ENCODE data around the gene DCAF4.

DNA sequence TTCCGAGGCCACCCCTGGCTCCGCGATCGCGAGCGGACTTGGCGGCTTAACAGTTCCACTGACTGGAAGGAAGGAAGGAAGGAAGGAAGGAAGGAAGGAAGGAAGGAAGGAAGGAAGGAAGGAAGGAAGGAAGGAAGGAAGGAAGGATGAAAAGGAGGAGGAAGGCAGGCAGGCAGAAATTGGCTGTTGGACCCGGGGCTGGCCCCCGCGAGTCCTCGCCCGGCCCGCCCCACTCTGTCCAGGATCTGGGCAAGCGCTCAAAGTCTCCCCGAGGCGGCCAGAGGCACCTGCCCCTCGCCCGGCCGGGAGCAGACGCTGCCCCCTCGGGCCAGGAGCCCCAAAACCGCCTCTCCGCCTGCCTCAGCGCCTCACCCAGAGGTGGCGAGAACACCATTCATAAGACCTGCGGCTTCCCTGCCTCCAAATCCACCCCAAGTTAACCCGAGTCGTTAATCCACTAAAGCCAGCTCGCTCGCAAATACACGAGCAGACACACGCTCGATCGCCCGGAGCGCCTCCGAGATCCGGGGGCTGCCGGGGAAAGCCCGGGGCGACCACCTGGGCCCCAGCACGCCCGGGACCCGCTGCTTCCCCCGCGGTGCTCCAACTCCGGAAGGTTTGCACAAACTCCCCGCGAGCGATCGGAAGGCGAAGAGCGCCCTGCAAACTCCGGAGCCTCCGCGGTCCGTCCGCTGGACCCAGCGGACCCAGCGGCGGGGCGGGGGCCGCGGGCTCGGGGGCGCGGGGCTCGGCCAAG is 33.2 kb upstream of the DCAF4 start:
- TF ChIP-seq, protein P1, sequence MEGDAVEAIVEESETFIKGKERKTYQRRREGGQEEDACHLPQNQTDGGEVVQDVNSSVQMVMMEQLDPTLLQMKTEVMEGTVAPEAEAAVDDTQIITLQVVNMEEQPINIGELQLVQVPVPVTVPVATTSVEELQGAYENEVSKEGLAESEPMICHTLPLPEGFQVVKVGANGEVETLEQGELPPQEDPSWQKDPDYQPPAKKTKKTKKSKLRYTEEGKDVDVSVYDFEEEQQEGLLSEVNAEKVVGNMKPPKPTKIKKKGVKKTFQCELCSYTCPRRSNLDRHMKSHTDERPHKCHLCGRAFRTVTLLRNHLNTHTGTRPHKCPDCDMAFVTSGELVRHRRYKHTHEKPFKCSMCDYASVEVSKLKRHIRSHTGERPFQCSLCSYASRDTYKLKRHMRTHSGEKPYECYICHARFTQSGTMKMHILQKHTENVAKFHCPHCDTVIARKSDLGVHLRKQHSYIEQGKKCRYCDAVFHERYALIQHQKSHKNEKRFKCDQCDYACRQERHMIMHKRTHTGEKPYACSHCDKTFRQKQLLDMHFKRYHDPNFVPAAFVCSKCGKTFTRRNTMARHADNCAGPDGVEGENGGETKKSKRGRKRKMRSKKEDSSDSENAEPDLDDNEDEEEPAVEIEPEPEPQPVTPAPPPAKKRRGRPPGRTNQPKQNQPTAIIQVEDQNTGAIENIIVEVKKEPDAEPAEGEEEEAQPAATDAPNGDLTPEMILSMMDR (conservative IDR thresholded peaks at IDR 0.05; ENCODE audit: low read depth, low read length), result no peak
- no peak for TF ChIP-seq POLR2A (IDR thresholded peaks at IDR 0.05; ENCODE audit: low read depth, low read length)
- no peak for TF ChIP-seq SMC3 (IDR thresholded peaks at IDR 0.05; ENCODE audit: low read depth, low read length)
- TF ChIP-seq BHLHE40 (IDR thresholded peaks at IDR 0.05; ENCODE audit: low read depth, low read length), result no peak
- TF ChIP-seq USF2 (IDR thresholded peaks at IDR 0.05; ENCODE audit: low read depth, low read length), result no peak
- TF ChIP-seq RFX5 (IDR thresholded peaks at IDR 0.05; ENCODE audit: low read depth, low read length), result no peak
- no peak for TF ChIP-seq RAD21 (IDR thresholded peaks at IDR 0.05; ENCODE audit: low read length)
- no peak for TF ChIP-seq CEBPB (IDR thresholded peaks at IDR 0.05; ENCODE audit: low read depth, low read length)
- TF ChIP-seq MXI1 (IDR thresholded peaks at IDR 0.05; ENCODE audit: borderline replicate concordance, low read depth, low read length), result no peak
- TF ChIP-seq FOS (IDR thresholded peaks at IDR 0.05; ENCODE audit: low read depth, low read length), result no peak
- TF ChIP-seq MAZ (IDR thresholded peaks at IDR 0.05; ENCODE audit: borderline replicate concordance, low read depth, low read length), result no peak

All from IMR-90 (cell line).